ENCODE measurements around the gene ERN1.

Gene ERN1

GRCh38 chr17:64005734-64006167 is 124.2 kb downstream of the ERN1 start:
- no peak for DNase-seq (ENCODE audit: low read depth, low spot score)

GRCh38 chr17:64004903-64005733 is 124.8 kb downstream of the ERN1 start:
- no peak for DNase-seq (ENCODE audit: low read depth, low spot score)

- no peak for DNase-seq (ENCODE audit: low read depth, low spot score)
Measured at GRCh38 chr17:64004218-64004770, 125.7 kb downstream of the ERN1 start.

DNA sequence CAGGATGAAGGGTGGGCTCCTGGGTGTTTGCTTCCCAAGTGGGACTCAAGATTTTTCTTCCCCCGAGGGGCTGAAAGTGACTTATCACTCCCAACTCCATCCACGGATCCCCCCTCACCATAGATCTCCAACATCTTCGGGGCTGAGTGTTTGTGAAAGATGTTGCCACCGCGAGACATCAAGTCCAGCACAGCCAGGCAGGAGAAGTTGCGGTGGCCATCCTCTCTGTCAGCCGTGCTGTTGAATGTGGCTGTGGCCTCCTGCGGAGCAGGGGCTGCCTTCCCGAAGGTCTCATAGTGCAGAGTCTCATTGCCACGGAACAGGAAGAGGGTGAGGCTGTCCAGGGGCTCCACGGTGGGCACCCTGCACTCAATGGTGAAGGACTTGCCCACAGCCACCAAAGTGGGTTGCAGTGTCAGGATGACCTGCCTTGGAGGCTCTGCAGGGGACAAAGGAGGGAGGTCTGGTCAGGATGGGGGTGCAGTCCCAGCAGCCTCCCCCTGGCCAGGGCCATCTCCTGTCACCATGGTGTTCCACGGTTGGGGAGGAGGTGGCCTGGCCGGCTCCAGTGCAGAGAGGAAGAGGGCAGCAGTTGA is 126.3 kb downstream of the ERN1 start:
- DNase-seq (ENCODE audit: low read depth, low spot score) = no peak

GRCh38 chr17:64002658-64003525 is 127.1 kb downstream of the ERN1 start:
- no peak for DNase-seq (ENCODE audit: low read depth, low spot score)

- no peak for DNase-seq (ENCODE audit: low read depth, low spot score)
Measured at GRCh38 chr17:64001763-64002529, 128.0 kb downstream of the ERN1 start.

DNA sequence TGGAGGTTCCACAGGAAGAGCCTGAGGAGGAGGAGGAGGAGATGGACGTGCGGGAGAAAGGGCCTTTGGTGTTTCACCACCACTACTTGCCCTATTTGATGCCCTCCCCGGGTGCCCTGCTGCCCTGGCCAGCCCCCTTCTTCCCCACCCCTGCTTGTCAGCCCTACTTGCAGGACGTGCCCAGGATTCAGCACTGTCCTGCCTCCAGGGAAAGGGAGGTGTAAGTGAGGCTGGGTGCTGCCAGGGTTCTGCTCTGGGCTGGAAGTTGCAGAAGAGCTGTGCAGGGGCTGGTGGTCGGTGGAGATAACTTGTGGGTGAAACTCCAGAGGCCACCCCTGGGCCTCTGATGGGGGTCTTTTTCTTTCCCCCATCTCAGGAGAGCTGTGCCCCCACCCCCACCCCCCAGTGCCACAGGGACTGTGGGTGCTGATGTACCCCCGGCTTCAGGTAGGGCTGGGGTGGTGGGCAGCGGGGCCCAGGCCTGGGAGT is 128.8 kb downstream of the ERN1 start:
- no peak for DNase-seq (ENCODE audit: low read depth, low spot score)

- DNase-seq (ENCODE audit: low read depth, low spot score) = no peak
Measured at GRCh38 chr17:63999680-64000531, 130.0 kb downstream of the ERN1 start.

DNA sequence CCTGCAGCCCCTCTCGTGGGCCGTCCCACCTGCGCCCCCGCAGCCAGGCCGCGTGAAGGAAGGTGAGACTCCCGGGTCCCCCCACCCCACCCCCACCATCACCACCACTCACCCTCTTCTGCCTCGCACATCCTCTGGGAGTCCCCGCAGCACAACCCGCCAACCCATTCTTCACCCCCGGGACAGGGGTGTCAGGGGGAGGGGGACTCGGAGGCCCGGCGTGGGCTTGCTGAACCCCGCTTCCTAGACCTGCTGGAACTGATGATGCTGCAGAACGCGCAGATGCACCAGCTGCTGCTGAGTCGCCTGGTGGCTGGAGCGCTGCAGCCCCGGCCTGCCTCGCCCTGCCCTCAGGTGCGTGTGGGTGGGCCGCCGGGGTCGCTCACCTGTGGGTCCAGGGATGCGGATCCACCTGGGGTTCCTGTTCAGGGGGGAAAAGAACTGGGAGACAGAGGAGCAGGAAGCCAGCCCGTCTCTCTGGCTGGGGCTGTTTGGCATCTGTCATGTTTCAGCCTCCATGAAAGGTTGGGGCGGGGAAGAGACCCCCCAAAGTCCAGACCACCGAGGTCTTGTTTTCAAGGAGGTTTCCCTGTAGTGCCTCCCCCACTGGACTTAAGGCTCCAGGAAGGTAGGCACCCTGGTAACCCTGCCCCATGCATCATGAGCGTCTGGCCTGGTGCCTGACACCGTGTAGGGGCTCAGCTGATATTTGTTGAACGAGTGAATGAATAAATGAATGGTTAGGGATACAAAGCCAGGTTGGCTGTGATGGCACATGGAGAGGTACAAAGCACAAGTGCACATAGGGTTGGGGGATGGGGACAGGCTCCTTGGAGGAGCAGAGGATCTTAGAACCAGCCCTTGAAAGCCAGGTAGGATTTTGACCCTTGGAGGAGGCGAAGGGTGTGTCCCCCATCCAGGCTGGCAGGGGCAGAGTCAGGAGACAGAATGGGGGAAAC is 130.9 kb downstream of the ERN1 start:
- no peak for DNase-seq (ENCODE audit: low read depth, low spot score)

- DNase-seq (ENCODE audit: low read depth, low spot score) = peak; percentile 7
Measured at GRCh38 chr17:63998050-63998720, 131.8 kb downstream of the ERN1 start, which contains the start of gene PRR29. Gene PRR29, plus strand, starts transcription at chr17:63998351. Its CDS starts 14 bp downstream, at chr17:63998365.

DNA sequence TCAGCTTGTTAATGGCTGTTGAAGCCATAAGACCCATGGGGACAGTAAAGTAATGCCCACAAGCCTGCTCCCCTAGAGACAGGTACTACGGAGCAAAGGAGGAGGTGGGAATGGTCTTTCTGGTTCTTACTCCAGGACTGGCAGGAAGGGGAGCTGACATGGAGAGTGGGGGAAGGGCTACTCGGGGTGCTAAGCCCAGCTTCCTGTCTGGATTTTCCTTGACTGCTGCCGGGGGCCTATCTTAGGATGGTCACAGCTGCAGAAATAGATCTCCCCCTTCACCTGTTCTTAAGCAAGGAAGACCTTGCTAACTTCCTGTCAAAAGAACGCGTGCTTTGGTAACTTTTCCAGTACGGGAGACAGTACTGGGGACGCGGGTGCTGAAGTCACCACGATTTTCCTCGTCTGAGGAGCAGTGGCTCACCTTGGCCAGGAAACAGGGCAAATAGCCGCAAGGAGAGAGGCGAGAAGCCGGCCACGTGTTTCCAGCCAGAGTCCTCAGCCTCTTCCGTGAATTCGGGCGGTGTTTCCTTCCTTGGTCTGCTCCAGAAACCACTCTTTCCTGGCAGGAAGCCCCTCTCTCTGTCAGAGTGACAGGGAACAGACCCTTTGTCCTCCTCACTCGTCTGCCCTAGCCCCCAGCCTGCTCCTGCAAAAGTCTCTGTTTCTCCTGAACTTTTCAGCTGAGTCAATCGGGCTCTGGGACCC is 132.4 kb downstream of the ERN1 start:
- DNase-seq (ENCODE audit: low read depth, low spot score) = no peak

DNA sequence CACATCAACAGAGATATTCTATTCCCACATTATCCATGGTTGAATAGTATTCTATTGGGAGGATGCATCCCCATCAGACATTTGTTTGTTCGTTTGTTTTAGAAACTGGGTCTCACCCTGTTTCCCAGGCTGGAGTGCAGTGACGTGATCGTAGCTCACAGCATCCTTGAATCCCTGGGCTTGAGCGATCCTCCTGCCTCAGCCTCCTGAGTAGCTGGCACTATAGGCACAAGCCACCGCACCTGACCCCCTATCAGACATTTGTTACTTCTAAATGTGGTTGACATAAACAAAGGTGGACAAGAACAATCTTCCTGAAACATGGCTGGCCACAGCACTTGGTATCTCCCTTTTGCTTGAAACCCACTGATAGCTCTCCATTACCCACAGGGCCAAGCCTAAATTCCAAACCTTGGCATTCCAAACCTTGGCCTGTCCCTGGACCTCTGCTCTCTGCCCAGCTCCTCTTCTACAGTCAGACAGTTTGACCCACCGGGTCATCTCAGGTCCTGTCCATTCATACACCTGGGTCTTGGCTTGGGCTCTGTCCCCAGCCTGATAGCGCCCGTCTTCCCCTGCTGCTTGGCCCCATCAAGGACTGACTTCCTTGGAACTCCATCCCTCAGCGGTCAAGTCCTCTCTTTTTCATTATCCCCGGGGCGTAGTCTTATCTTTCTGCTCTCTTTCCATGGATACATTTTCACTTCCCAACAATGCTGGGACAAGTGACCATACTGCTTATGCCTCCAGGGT is 133.3 kb downstream of the ERN1 start:
- DNase-seq (ENCODE audit: low read depth, low spot score) = no peak

- DNase-seq (ENCODE audit: low read depth, low spot score) = no peak
Measured at GRCh38 chr17:63995626-63996025, 134.3 kb downstream of the ERN1 start.

DNA sequence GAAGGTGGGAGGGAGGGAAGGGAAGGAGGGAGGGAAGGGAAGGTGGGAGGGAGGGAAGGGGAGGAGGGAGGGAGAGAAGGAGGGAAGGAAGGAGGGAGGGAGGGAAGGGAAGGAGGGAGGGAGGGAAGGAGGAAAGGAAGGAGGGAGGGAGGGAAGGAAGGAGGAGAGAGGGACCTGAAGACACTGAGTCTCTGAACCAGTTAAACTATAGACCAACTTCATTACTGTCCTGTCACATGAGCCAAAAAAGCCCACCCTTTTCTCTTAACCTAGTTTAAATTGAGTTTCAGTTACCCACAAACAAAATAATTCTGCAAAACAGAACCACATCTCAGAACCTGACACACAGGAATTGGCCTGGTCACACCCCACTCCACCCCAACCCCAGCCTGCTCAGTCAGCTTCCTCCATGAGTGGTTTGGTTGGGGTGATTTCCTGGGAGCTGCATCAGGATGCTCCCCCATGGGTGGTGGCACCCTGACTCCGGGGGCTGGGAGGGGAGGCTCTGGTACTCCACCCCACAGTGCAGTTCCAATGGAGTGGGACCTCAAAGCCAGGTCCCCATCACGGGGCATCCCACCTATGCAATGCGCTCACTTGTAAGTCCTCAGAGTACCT is 136.5 kb downstream of the ERN1 start:
- no peak for DNase-seq (ENCODE audit: low read depth, low spot score)

DNA sequence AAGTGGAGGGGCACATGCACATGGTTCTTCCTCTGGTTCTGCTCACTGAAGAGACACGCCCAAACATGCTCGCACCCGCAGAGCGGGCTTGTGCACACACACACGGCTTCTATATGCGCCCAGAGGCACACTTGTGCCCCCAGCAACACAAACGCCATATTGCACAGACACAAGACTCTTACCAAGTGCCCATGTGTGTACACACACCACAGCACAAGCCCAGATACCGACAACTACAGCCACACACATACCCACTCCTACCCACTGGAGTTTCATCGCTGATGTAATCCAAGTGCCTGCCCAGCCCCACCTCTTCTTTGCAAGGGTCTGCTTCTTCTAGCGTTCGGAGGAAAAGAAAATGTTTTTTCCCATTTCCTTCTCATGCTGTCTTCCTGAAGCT is 138.3 kb downstream of the ERN1 start:
- no peak for DNase-seq (ENCODE audit: low read depth, low spot score)

DNA sequence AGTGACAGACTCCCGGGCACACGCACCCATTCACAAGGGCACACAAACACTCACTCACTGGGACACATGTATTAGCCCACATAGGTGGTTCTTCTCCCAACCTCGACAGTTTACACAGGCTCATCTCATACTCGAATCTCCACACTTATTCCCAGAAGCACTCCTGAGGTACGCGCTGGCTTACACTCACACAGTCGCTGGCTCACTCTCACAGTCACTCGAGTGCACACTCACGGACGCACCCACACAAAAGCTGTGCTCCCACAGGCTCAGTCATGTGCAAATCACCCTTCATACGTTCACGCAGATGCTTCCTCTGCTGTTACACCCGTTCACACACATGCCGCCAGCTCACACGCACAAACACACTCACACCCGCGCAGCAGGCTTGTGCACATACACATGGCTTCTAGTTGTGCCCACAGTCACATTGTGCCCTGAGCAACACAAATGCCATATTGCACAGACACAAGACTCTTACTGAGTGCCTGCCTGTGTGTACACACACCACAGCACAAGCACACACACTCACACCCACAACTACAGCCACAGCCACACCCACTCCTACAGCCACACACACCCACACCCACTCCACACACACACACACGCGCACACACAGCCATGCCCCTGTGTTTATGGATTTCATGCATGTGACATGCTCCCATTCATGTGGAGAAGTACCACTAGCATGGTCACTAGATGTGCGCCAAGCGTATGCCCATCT is 140.2 kb downstream of the ERN1 start:
- no peak for DNase-seq (ENCODE audit: low read depth, low spot score)
